AG09319 (cell line): ENCODE measurements around the gene SLC24A3.

Source experiments
- DNase-seq: peaks from one replicate; pipeline ENCODE4 v3.0.0-alpha.2; 2010; ENCODE audit warnings: low read depth; ENCODE audit errors: extremely low read depth
- CTCF ChIP-seq: IDR thresholded peaks from 2 replicates; pipeline ENCODE4 v1.5.1; 2011; ENCODE audit warnings: low read depth, mild to moderate bottlenecking, inconsistent platforms, low read length, moderate library complexity

Gene SLC24A3

GRCh38 chr20:19381947-19382346 lies 169.5 kb downstream of the SLC24A3 start:
- no peak for TF ChIP-seq CTCF
- DNase-seq: no peak

- no peak for TF ChIP-seq CTCF
- no peak for DNase-seq
Observed at GRCh38 chr20:19382386-19383340, 170.2 kb downstream of the SLC24A3 start.

- no peak for TF ChIP-seq CTCF
- DNase-seq: no peak
Observed at GRCh38 chr20:19384940-19385339, 172.5 kb downstream of the SLC24A3 start.

GRCh38 chr20:19387251-19387650 lies 174.8 kb downstream of the SLC24A3 start:
- no peak for DNase-seq
- TF ChIP-seq CTCF: no peak

GRCh38 chr20:19392344-19393130 lies 180.1 kb downstream of the SLC24A3 start:
- no peak for TF ChIP-seq CTCF
- DNase-seq: no peak

GRCh38 chr20:19396460-19397081 lies 184.1 kb downstream of the SLC24A3 start:
- TF ChIP-seq CTCF: no peak
- no peak for DNase-seq

- TF ChIP-seq CTCF: no peak
- DNase-seq: no peak
Observed at GRCh38 chr20:19397226-19397625, 184.8 kb downstream of the SLC24A3 start.
